HepG2 (cell line): Measurements from ENCODE around the gene TBCCD1. TPM values are rescaled to one million over a fixed set of nuclear protein-coding genes. Genes with fewer than 3 reads are reported as not detected.

Experiments
- AHDC1 ChIP-seq: sonication (generic); formaldehyde crosslinking; IDR thresholded peaks from 2 replicates; pipeline ENCODE4 v1.5.1; 2020; ENCODE audit warnings: mild to moderate bottlenecking, missing genetic modification reagents, borderline replicate concordance
- ATF3 ChIP-seq: sonication (generic); formaldehyde crosslinking; IDR thresholded peaks from 2 replicates; pipeline ENCODE4 v1.4.0; 2020; ENCODE audit warnings: missing genetic modification reagents
- ESRRA ChIP-seq: sonication (generic); formaldehyde crosslinking; IDR thresholded peaks from 2 replicates; pipeline ENCODE4 v1.5.1; 2020; ENCODE audit warnings: mild to moderate bottlenecking, low read depth, missing genetic modification reagents
- LRRFIP1 ChIP-seq: sonication (generic); formaldehyde crosslinking; conservative IDR thresholded peaks from 2 replicates; pipeline ENCODE4 v1.4.0; 2020; ENCODE audit warnings: missing genetic modification reagents
- MLX ChIP-seq: IDR thresholded peaks from 2 replicates; pipeline ENCODE4 v1.6.1; 2016
- MYNN ChIP-seq: sonication (generic); formaldehyde crosslinking; IDR thresholded peaks from 2 replicates; pipeline ENCODE4 v1.4.0; 2020; ENCODE audit warnings: mild to moderate bottlenecking, low read depth, missing genetic modification reagents
- NR2F1 ChIP-seq, 2 experiments: fragments of 450-650 bp in 1 of 2; formaldehyde crosslinking in 1 of 2; IDR thresholded peaks; 2 replicates each; pipeline versions ENCODE4 v1.5.0 to v1.6.1; 2016 to 2020; ENCODE audit warnings: mild to moderate bottlenecking in 1 of 2, missing compliant biosample characterization in 1 of 2, missing genetic modification reagents in 1 of 2, moderate library complexity in 1 of 2
- NR2F2 ChIP-seq: IDR thresholded peaks from 2 replicates; pipeline ENCODE4 v1.6.1; 2012; ENCODE audit warnings: low read depth, inconsistent platforms, borderline replicate concordance
- POLR2G ChIP-seq: fragments of 200-400 bp; formaldehyde crosslinking; IDR thresholded peaks from 2 replicates; pipeline ENCODE4 v1.6.1; 2018; ENCODE audit warnings: mild to moderate bottlenecking, low read depth, low read length, moderate library complexity
- YY1 ChIP-seq: IDR thresholded peaks from 2 replicates; pipeline ENCODE4 v1.6.1; 2011; ENCODE audit warnings: low read length, low read depth, moderate library complexity, mild to moderate bottlenecking; ENCODE audit not compliant: insufficient read depth, insufficient replicate concordance
- ZBTB38 ChIP-seq: sonication (generic); formaldehyde crosslinking; IDR thresholded peaks from 2 replicates; pipeline ENCODE4 v1.5.1; 2020; ENCODE audit warnings: mild to moderate bottlenecking, missing genetic modification reagents
- ZFP82 ChIP-seq: sonication (generic); formaldehyde crosslinking; IDR thresholded peaks from 2 replicates; pipeline ENCODE4 v1.5.1; 2020; ENCODE audit warnings: mild to moderate bottlenecking, missing genetic modification reagents, borderline replicate concordance
- ZKSCAN5 ChIP-seq: sonication (generic); formaldehyde crosslinking; IDR thresholded peaks from 2 replicates; pipeline ENCODE4 v1.5.1; 2020; ENCODE audit warnings: mild to moderate bottlenecking, missing genetic modification reagents
- ZNF124 ChIP-seq: sonication (generic); formaldehyde crosslinking; IDR thresholded peaks from 2 replicates; pipeline ENCODE4 v1.4.0; 2020; ENCODE audit warnings: missing genetic modification reagents
- ZNF205 ChIP-seq: IDR thresholded peaks from 2 replicates; pipeline ENCODE4 v1.6.1; 2018; ENCODE audit warnings: missing biosample characterization, missing genetic modification reagents
- ZNF350 ChIP-seq: sonication (generic); formaldehyde crosslinking; IDR thresholded peaks from 2 replicates; pipeline ENCODE4 v1.4.0; 2020; ENCODE audit warnings: mild to moderate bottlenecking, low read depth, missing genetic modification reagents, borderline replicate concordance
- ZNF556 ChIP-seq: sonication (generic); formaldehyde crosslinking; IDR thresholded peaks from 2 replicates; pipeline ENCODE4 v1.4.0; 2020; ENCODE audit warnings: mild to moderate bottlenecking, missing genetic modification reagents, borderline replicate concordance
- ZNF660 ChIP-seq: sonication (generic); formaldehyde crosslinking; IDR thresholded peaks from 2 replicates; pipeline ENCODE4 v1.5.1; 2020; ENCODE audit warnings: mild to moderate bottlenecking, low read depth, missing genetic modification reagents, borderline replicate concordance
- ZNF83 ChIP-seq: sonication (generic); formaldehyde crosslinking; IDR thresholded peaks from 2 replicates; pipeline ENCODE4 v1.4.0; 2020; ENCODE audit warnings: missing genetic modification reagents, mild to moderate bottlenecking, borderline replicate concordance
- ZNF883 ChIP-seq: sonication (generic); formaldehyde crosslinking; IDR thresholded peaks from 2 replicates; pipeline ENCODE4 v1.5.1; 2020; ENCODE audit warnings: mild to moderate bottlenecking, missing genetic modification reagents; ENCODE audit errors: not compliant biosample characterization
- polyA plus RNA-seq, 8 experiments: library from polyadenylated mRNA; depleted of rRNA in 3 of 8; stranded (reverse) in 7 of 8; unstranded in 1 of 8; fragments of >200 nt; fragmentation: Illumina TruSeq in 4 of 8; extraction: Trizol in 4 of 8; gene quantifications; 2 replicates each; pipeline versions ENCODE4 v1.2.1 to v1.2.3, GENCODE V29; 2011 to 2016; ENCODE audit warnings: low read depth in 4 of 8, missing spikeins in 1 of 8, mixed read lengths in 1 of 8; ENCODE audit not compliant: insufficient read depth in 1 of 8
- total RNA-seq, 5 experiments: library from RNA; depleted of rRNA; stranded (reverse); fragments of >200 nt; fragmentation: Illumina TruSeq; extraction: Trizol; gene quantifications; 2 replicates each; pipeline ENCODE4 v1.2.3, GENCODE V29; 2016; ENCODE audit warnings: low read depth in 1 of 5

Gene TBCCD1
- total and polyA plus RNA-seq, 2 of the 13 experiments (the other 11 are each of a cell fraction or from before 2014, with no cell fraction given) = 13.6 to 16.2 TPM

- TF ChIP-seq ZNF350 (no peak; the same call in 1 of the 2 replicates), NR2F2 (peak; percentile 88), MLX (CRISPR knock-in tag) (peak; percentile 48; the same call in 1 of the 2 replicates), ZNF660 (CRISPR knock-in tag) (no peak), ZNF205 (CRISPR knock-in tag) (no peak; the same call in 1 of the 2 replicates), ZFP82 (CRISPR knock-in tag) (no peak), ZBTB38 (CRISPR knock-in tag) (no peak; the same call in 1 of the 2 replicates), ZNF83 (no peak), ZNF883 (no peak), MYNN (CRISPR knock-in tag) (no peak), ATF3 (CRISPR knock-in tag) (0 out of 2 replicates have a peak, but pooled peaks have one; percentile 28), ZNF556 (peak; percentile 54; the same call in 1 of the 2 replicates), LRRFIP1 (no peak), ZNF124 (CRISPR knock-in tag) (peak; percentile 74; the same call in 1 of the 2 replicates), ESRRA (CRISPR knock-in tag) (peak; percentile 61), ZKSCAN5 (CRISPR knock-in tag) (no peak), AHDC1 (CRISPR knock-in tag) (peak; percentile 72; the same call in 1 of the 2 replicates), YY1 (no peak), NR2F1 (CRISPR knock-in tag; IDR thresholded peaks at IDR 0.05) (peak; percentile 72 to 79; a peak in 3 of 4 replicates), POLR2G (peak; percentile 70)
These were observed 32.1 kb upstream of the TBCCD1 start (continued) for GRCh38 chr3:186599142-186599784.
